Stimulated activated CD4-positive, alpha-beta T cell treated with anti-CD3 and anti-CD28 coated beads, Interleukin-15, amount 100 ng/mL, for 1 hour (primary cell): ENCODE measurements around the gene QRICH2.
"Not testable (repeated sequence)": the region's sequence is repeated elsewhere in the genome, so short reads cannot be mapped to it uniquely, and the experiment has no call there.

Experiments
- DNase-seq, 2 donors: peaks; one replicate each; pipeline ENCODE4 v3.0.0-alpha.2; 2020; ENCODE audit warnings: low read depth in 1 of 2, low spot score in 1 of 2

The QRICH2 gene

DNA sequence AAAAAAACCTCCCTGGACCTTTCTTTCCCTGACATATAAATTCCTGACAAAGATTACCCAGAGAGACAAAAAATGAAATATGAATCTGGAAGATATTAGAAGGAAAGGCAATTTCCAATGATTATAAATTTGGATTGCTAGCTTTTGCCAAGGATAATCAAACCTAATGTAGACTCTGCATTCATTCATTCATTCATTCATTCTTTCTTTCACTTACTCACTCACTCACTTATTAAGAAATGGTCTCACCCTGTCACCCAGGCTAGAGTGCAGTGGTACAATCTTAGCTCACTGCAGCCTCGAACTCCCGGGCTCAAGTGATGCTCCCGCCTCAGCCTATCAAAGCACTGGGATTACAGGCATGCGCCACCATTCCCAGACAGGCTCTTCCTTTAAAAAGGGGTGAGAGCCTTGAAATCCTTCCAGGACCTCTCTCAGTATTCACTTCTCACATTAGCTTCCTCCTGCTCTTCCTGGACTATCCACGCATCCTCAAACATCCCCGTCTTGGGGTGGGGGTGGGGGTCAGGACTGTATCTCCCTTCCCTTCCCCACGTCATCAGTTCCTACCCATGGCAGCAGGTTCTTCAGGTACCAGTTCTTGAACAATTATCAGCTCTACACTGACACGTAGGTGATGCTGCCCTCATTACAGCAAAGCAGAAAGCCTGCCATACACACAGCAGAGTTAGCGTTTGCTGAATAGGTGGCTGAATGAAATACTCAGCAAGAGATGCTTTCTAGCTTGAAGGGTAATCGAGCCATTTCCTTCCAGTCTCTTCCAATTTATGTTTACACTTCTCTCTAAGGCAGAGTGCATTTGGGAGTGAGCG is 25.8 kb upstream of the QRICH2 start:
- no peak for DNase-seq

DNA sequence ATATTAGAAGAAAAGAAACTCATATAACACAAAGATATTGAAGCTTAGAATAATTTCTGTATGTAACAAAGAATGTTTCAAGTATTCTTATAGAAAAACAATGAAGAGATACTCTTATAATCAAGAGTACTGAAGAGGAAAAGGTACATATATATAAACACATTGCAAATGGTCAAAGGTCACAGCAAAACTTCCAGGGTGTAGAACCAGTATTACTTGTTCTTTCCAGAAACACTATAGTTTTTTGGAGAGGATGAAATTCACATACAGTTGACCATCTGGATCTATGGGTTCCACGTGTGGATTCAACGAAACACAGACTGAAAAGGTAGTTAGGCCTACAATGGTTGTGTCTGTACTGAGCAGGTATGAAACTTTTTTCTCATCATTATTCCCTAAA is 23.0 kb upstream of the QRICH2 start:
- DNase-seq = no peak

DNA sequence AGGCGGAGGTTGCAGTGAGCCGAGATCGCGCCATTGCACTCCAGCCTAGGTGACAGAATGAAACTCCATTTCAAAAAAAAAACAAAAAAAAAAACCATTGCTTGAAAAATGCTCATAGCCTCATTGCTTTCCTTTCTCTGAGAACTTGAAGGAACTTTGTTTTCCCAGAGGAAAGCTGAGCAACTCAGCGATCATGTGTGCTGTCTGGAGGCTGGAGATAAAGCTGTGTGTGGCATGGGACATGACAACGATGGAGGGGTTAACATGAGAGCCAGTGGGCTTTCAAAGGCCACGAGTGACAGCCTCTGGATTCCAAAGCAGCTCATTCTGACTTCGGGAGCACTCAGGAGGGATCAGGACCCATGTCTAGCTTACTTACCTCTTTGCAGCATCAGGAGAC is 21.6 kb upstream of the QRICH2 start:
- DNase-seq = no peak

GRCh38 chr17:76327696-76328095 is 19.6 kb upstream of the QRICH2 start:
- DNase-seq = no peak

- no peak for DNase-seq
These were observed 18.2 kb upstream of the QRICH2 start for GRCh38 chr17:76326306-76326705.

- no peak for DNase-seq
These were observed 10.5 kb upstream of the QRICH2 start for GRCh38 chr17:76318586-76318985.

DNA sequence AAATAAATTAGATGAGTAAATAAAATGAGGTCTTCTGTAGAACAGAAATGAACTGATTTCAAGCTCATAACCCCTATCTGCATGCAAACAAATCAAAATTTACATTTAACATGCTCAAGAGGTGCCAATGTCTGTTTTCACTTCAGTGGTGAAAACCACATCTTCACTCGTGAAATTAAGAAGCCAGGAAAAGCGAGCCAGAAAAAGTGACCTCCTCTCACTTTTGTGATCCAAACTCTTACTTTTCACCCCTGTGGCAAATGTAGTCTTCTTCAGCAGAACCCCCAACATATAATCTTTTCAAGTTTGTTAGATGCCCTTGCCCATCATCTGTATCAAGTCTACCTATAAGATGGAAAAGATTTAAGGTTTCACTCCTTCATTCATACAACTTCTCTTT is 9.5 kb upstream of the QRICH2 start:
- no peak for DNase-seq

DNA sequence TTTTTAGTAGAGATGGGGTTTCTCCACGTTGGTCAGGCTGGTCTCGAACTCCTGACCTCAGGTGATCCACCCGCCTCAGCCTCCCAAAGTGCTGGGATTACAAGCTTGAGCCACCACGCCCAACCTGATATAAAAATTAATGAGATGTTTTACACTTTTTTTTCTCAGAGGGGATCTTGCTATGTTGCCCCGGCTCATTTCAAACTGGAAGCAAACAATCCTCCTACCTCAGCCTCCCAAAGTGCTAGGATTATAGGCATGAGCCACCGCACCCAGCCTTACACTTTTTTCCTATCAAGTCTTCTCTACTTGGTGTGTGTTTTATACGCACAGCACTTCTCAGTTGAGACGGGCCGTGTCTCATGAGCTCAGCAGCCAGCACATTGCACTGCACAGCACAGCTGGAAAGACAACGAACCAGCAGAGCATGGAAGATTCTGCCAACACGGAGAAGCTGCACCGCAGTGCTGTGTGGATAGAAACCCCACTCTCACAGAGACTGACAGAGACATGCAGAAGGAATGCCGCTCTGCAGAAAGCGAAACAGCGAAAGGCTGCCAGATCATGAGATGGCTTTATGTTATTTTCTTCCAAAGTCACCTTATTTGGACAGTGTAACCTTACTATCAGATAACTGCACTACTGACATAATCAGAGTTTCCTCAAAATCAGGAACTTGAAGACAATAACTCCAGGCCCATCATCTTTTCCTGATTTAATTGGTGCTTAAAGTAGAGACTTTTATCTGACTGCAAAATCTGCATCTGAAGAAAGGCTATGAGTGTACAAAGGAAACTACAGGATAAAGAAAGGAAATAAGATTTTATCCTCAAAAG is 6.5 kb upstream of the QRICH2 start:
- DNase-seq = no peak

GRCh38 chr17:76312735-76313134 is 4.7 kb upstream of the QRICH2 start:
- DNase-seq = no peak

DNA sequence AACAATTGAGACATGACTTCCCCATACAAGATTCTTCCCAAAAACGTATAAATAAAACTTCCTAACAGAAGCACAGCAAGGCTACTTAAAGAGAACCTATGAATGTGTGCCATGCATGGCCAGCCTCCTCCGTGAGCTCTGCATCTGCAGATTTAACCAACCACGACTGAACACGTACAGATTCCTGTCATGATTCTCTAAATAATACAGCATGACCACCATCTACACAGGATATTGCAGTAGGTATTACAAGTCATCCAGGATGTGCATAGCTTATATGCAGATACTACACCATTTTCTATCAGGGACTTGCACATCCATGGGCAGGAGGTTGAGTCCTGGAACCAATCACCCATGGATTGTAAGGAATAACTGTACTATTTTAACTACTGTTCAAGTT is 1.4 kb upstream of the QRICH2 start:
- DNase-seq = no peak

- DNase-seq = no peak
These were observed 644 bp downstream of the QRICH2 start for GRCh38 chr17:76307299-76307965.

DNA sequence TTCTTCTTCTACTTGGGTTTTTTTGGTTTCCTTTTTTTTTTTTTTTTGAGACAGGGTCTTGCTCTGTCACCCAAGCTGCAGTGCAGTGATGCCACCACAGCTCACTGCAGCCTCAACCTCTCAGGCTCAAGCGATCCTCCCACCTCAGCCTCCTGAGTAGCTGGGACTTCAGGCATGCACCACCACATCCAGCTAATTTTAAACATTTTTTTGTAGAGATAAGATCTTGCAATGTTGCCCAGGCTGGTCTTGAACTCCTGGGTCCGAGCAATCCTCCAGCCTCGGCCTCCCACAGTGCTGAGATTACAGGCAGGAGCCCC is 3.0 kb downstream of the QRICH2 start:
- DNase-seq = not testable (repeated sequence)

DNA sequence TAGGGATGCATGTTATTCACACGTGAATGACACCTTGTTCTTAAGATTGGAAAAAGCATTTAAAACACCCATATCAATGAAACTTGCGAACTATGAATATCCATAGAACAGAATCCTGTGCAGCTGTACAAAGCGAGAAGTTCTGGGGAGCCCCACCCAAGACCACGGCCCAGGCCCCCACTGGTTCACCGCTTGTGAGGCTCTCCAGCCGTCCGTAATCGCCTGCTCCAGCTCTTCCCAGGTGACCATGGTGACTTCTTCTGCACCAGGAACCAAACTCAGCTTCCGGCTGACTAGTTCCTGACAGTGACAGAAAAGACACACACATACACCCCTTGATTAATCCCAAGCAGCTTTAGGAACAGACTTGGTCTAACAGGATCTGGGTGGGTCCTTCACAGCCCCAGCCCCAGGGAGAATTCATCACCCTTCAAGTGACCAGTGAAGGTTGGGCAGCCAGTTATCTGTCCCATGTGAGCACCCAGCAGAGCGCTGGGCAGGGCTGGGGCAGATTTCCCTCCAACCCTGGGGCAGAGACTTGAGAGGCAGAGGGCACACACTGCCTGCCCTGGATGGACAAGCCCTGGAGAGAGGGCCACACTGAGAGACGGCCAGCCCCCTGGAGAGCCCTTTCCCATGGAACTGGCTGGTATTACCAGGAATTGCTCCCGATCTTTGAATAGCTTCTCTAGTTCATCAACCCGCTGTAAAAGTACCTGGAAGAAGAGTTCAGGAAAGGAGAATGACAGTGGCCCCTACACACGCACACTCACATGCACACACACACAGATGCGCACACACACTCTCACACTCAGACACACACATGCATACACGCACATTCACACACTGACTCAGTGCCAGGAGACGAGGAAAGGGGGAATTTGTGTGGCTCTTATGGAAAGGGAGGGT is 3.6 kb downstream of the QRICH2 start:
- DNase-seq = no peak

DNA sequence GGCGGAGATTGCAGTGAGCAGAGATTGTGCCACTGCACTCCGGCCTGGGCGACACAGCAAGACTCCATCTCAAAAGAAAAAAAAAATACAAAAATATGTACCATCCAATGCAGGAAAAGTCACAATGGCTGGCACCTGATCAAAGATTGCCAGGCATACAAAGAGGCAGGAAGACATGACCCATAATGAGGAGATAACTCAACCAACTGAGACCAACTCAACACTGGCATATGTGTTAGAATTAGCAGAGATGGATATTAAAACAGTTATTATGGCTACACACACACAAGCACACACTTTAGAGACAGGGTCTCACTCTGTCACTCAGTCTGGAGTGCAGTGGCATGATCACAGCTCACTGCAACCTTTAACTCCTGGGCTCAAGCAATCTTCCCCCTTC is 10.6 kb downstream of the QRICH2 start:
- DNase-seq = no peak

DNA sequence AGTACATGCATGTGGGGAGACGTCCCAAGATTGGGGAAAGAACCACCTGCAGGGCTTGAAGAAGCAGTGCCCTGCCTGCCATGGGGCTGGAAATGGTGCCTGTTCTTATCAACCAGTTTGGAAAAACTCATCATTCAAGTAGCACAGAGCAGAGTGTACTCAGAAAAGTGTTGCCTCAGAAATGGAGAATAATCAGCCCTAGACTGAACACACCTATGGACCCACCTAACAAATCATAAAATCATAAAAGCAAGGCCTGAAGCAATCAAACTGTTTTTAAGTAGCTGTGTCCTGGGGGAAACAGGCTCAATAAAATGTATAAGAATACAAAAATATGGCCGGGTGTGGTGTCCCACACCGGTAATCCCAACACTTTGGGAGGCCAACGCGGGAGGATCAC is 11.2 kb downstream of the QRICH2 start:
- no peak for DNase-seq

- DNase-seq = no peak
These were observed 11.9 kb downstream of the QRICH2 start for GRCh38 chr17:76296186-76296585.

- no peak for DNase-seq
These were observed 15.0 kb downstream of the QRICH2 start for GRCh38 chr17:76293106-76293505.

- DNase-seq = no peak
These were observed 15.5 kb downstream of the QRICH2 start for GRCh38 chr17:76292567-76292966.

DNA sequence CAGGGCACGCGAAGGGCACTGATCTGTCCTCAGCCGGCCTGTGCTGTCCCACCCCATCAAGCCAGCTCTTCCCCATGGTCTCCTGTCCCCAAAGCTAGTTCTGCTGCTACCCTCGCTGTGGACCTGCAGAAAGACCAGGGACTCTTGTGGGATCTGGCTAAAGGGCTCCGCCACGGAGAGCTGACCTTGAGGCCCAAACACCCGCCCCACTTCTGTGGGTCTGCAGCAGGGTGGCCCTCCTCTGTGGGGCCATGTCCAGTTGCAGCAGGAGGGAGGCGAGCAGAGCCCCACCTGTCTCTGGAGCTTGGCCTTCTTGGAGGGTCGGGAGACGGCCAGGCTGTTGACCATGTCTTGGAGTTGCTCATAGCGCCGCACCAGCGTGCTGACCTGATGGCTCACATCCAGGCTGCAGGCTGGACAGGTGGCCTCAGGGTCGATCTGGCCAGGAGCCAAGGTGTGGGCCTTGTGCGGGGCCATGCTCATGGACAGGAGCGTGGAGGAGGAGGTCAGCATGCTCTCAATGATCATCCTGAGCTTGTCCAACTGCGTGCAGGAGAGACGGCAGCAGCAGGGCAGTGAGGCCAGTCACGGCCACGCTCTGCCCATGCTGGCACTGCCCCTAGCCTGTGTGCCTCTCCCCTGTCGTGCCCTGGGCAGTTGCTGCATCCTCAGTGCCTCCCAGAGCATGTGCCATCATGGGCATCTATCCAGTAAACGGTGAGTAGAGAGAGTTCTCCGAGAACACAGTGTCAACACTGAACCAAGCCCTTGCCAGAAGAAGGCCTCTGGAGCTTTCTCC is 26.3 kb downstream of the QRICH2 start:
- no peak for DNase-seq

DNA sequence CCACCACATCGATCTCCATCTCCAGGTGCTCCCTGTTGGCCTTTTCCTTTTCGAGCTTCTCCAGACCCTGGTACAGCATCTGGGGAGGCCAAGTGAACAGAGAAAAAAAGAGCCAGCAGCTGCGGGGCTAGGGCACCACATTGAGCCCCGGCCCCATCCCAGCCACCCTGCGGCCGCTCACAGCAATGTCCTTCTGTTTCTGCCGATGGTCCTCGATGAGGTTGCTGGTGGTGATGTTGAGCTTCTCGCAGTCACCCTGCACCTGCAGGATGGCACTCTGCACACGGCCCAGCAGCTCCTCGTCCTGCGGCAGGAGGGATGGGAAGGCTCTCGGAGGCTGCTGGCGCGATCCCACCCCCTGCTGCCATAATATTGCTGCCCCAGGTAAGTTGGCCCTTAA is 27.4 kb downstream of the QRICH2 start:
- DNase-seq = no peak
